HG02798 (cell line): ENCODE results near the gene PLCB1.
"Not testable (repeated sequence)": the region's sequence is repeated elsewhere in the genome, so short reads cannot be mapped to it uniquely, and the experiment has no call there.

Experiments
- ATAC-seq: cut with Tn5 transposase; IDR thresholded peaks from one replicate; pipeline ENCODE4 v1.9.1; 2021; ENCODE audit warnings: mild to moderate bottlenecking; ENCODE audit not compliant: unreplicated experiment, poor library complexity

PLCB1 gene

GRCh38 chr20:8425802-8426201, 293.7 kb downstream of the PLCB1 start:
- ATAC-seq: no peak

GRCh38 chr20:8427419-8428040, 295.5 kb downstream of the PLCB1 start:
- ATAC-seq: no peak

GRCh38 chr20:8428988-8429387, 296.9 kb downstream of the PLCB1 start:
- ATAC-seq: no peak

GRCh38 chr20:8431538-8432434, 299.7 kb downstream of the PLCB1 start:
- ATAC-seq: no peak

GRCh38 chr20:8432435-8433148, 300.5 kb downstream of the PLCB1 start:
- no peak for ATAC-seq

- ATAC-seq: no peak
These were observed 301.2 kb downstream of the PLCB1 start for GRCh38 chr20:8433291-8433690.

- ATAC-seq: no peak
These were observed 302.3 kb downstream of the PLCB1 start for GRCh38 chr20:8434326-8434876.

GRCh38 chr20:8435285-8436035, 303.4 kb downstream of the PLCB1 start:
- ATAC-seq: no peak

- not testable (repeated sequence) for ATAC-seq
These were observed 304.9 kb downstream of the PLCB1 start for GRCh38 chr20:8436938-8437337.

- ATAC-seq: no peak
These were observed 306.7 kb downstream of the PLCB1 start for GRCh38 chr20:8438748-8439147.

- no peak for ATAC-seq
These were observed 311.5 kb downstream of the PLCB1 start for GRCh38 chr20:8443464-8444072.

- ATAC-seq: no peak
These were observed 315.4 kb downstream of the PLCB1 start for GRCh38 chr20:8447262-8448120.

GRCh38 chr20:8449123-8449522, 317.1 kb downstream of the PLCB1 start:
- ATAC-seq: no peak

- ATAC-seq: peak; percentile 77
These were observed 322.2 kb downstream of the PLCB1 start for GRCh38 chr20:8454137-8454712.

GRCh38 chr20:8456765-8457164, 324.7 kb downstream of the PLCB1 start:
- no peak for ATAC-seq

GRCh38 chr20:8457978-8458377, 325.9 kb downstream of the PLCB1 start:
- ATAC-seq: no peak

GRCh38 chr20:8461186-8461585, 329.1 kb downstream of the PLCB1 start:
- no peak for ATAC-seq

GRCh38 chr20:8464368-8464767, 332.3 kb downstream of the PLCB1 start:
- no peak for ATAC-seq
